ENCODE results near the gene PDE6A. TPM values are rescaled to one million over a fixed set of nuclear protein-coding genes. Genes with fewer than 3 reads are reported as not detected.
"Not testable (repeated sequence)": the region's sequence is repeated elsewhere in the genome, so short reads cannot be mapped to it uniquely, and the experiment has no call there.

PDE6A gene
- total and polyA plus RNA-seq, 2 donors = 0.01 to 0.05 TPM

GRCh38 chr5:149886692-149887470 lies 57.7 kb downstream of the PDE6A start:
- Histone ChIP-seq H3K36me3 (ENCODE audit: insufficient read depth) (no peaks in the 10 kb centered on the region), H3K27ac (ENCODE audit: low read depth) (no peak overlapping the region), H3K4me1 (ENCODE audit: insufficient read depth) (no peaks in the 10 kb centered on the region), H3K4me3 (ENCODE audit: low read depth, low read length) (no peak overlapping the region)
- WGBS = 77% methylated on average over 6 of the region's 6 CpGs
- no peak for DNase-seq (ENCODE audit: extremely low spot score)

- no peak overlapping the region for H3K27ac ChIP-seq (ENCODE audit: low read depth)
- no peak for DNase-seq (ENCODE audit: extremely low spot score)
- H3K4me1 ChIP-seq (ENCODE audit: insufficient read depth) = no peaks in the 10 kb centered on the region
- no peak overlapping the region for H3K4me3 ChIP-seq (ENCODE audit: low read depth, low read length)
- 95% methylated on average over 7 of the region's 7 CpGs for WGBS
- no peaks in the 10 kb centered on the region for H3K36me3 ChIP-seq (ENCODE audit: insufficient read depth)
Measured at GRCh38 chr5:149886060-149886459, 58.5 kb downstream of the PDE6A start.

GRCh38 chr5:149885513-149885912 lies 59.1 kb downstream of the PDE6A start:
- H3K27ac ChIP-seq (ENCODE audit: low read depth) = no peak overlapping the region
- no peak overlapping the region for H3K4me3 ChIP-seq (ENCODE audit: low read depth, low read length)
- H3K4me1 ChIP-seq (ENCODE audit: insufficient read depth) = no peaks in the 10 kb centered on the region
- H3K36me3 ChIP-seq (ENCODE audit: insufficient read depth) = no peaks in the 10 kb centered on the region
- WGBS = 86% methylated on average over 2 of the region's 2 CpGs
- no peak for DNase-seq (ENCODE audit: extremely low spot score)

- DNase-seq (ENCODE audit: extremely low spot score) = no peak
- Histone ChIP-seq H3K4me3 (ENCODE audit: low read depth, low read length) (no peak overlapping the region), H3K4me1 (ENCODE audit: insufficient read depth) (no peaks in the 10 kb centered on the region), H3K36me3 (ENCODE audit: insufficient read depth) (no peaks in the 10 kb centered on the region), H3K27ac (ENCODE audit: low read depth) (no peak overlapping the region)
- WGBS = 94% methylated on average over 2 of the region's 2 CpGs
Measured at GRCh38 chr5:149883550-149883949, 61.0 kb downstream of the PDE6A start.

GRCh38 chr5:149882633-149883032 lies 62.0 kb downstream of the PDE6A start:
- DNase-seq (ENCODE audit: extremely low spot score); H3K4me1 ChIP-seq (ENCODE audit: insufficient read depth): not testable (repeated sequence)
- WGBS = 84% methylated on average over 10 of the region's 10 CpGs

GRCh38 chr5:149881874-149882273 lies 62.7 kb downstream of the PDE6A start:
- Histone ChIP-seq H3K4me3 (ENCODE audit: low read depth, low read length) (no peak overlapping the region), H3K36me3 (ENCODE audit: insufficient read depth) (no peaks in the 10 kb centered on the region), H3K27ac (ENCODE audit: low read depth) (no peak overlapping the region), H3K4me1 (ENCODE audit: insufficient read depth) (no peaks in the 10 kb centered on the region)
- WGBS = 88% methylated on average over 4 of the region's 4 CpGs
- no peak for DNase-seq (ENCODE audit: extremely low spot score)

More at GRCh38 chr5:149882633-149883032, 62.0 kb downstream of the PDE6A start:
- H3K36me3 ChIP-seq (ENCODE audit: insufficient read depth); H3K27ac ChIP-seq (ENCODE audit: low read depth); H3K4me3 ChIP-seq (ENCODE audit: low read depth, low read length): not testable (repeated sequence)

GRCh38 chr5:149881069-149881622 lies 63.4 kb downstream of the PDE6A start:
- no peak overlapping the region for H3K4me3 ChIP-seq (ENCODE audit: low read depth, low read length)
- H3K4me1 ChIP-seq (ENCODE audit: insufficient read depth) = no peaks in the 10 kb centered on the region
- no peak overlapping the region for H3K27ac ChIP-seq (ENCODE audit: low read depth)
- no peak for DNase-seq (ENCODE audit: extremely low spot score)
- no peaks in the 10 kb centered on the region for H3K36me3 ChIP-seq (ENCODE audit: insufficient read depth)
- 91% methylated on average over 4 of the region's 4 CpGs for WGBS

- H3K4me3 ChIP-seq (ENCODE audit: low read depth, low read length); H3K4me1 ChIP-seq (ENCODE audit: insufficient read depth); H3K36me3 ChIP-seq (ENCODE audit: insufficient read depth); DNase-seq (ENCODE audit: extremely low spot score); H3K27ac ChIP-seq (ENCODE audit: low read depth): not testable (repeated sequence)
- 86% methylated on average over 1 of the region's 2 CpGs for WGBS
Measured at GRCh38 chr5:149879593-149879992, 65.0 kb downstream of the PDE6A start.

GRCh38 chr5:149878371-149878770 lies 66.2 kb downstream of the PDE6A start:
- Histone ChIP-seq H3K4me3 (ENCODE audit: low read depth, low read length) (no peak overlapping the region), H3K27ac (ENCODE audit: low read depth) (no peak overlapping the region), H3K4me1 (ENCODE audit: insufficient read depth) (no peaks in the 10 kb centered on the region), H3K36me3 (ENCODE audit: insufficient read depth) (no peaks in the 10 kb centered on the region)
- DNase-seq (ENCODE audit: extremely low spot score) = no peak
- 46% methylated on average over 7 of the region's 7 CpGs for WGBS

GRCh38 chr5:149873896-149874295 lies 70.7 kb downstream of the PDE6A start:
- no peaks in the 10 kb centered on the region for H3K36me3 ChIP-seq (ENCODE audit: insufficient read depth)

GRCh38 chr5:149872351-149873040 lies 72.1 kb downstream of the PDE6A start:
- Histone ChIP-seq H3K36me3 (ENCODE audit: insufficient read depth) (no peaks in the 10 kb centered on the region), H3K4me1 (ENCODE audit: insufficient read depth) (no peaks in the 10 kb centered on the region), H3K27ac (ENCODE audit: low read depth) (no peak overlapping the region), H3K4me3 (ENCODE audit: low read depth, low read length) (no peak overlapping the region)
- no peak for DNase-seq (ENCODE audit: extremely low spot score)
- 37% methylated on average over 11 of the region's 11 CpGs for WGBS

More at GRCh38 chr5:149873896-149874295, 70.7 kb downstream of the PDE6A start:
- Histone ChIP-seq H3K27ac (ENCODE audit: low read depth) (no peak overlapping the region), H3K4me1 (ENCODE audit: insufficient read depth) (no peaks in the 10 kb centered on the region), H3K4me3 (ENCODE audit: low read depth, low read length) (no peak overlapping the region)
- no peak for DNase-seq (ENCODE audit: extremely low spot score)
- WGBS = 50% methylated on average over 1 of the region's 1 CpG

- WGBS = 96% methylated on average over 7 of the region's 7 CpGs
- H3K27ac ChIP-seq (ENCODE audit: low read depth) = no peak overlapping the region
- DNase-seq (ENCODE audit: extremely low spot score) = no peak
- no peaks in the 10 kb centered on the region for H3K36me3 ChIP-seq (ENCODE audit: insufficient read depth)
- H3K4me1 ChIP-seq (ENCODE audit: insufficient read depth) = no peaks in the 10 kb centered on the region
- no peak overlapping the region for H3K4me3 ChIP-seq (ENCODE audit: low read depth, low read length)
Measured at GRCh38 chr5:149871471-149871870, 73.1 kb downstream of the PDE6A start.

- Histone ChIP-seq H3K4me1 (ENCODE audit: insufficient read depth) (no peaks in the 10 kb centered on the region), H3K36me3 (ENCODE audit: insufficient read depth) (no peaks in the 10 kb centered on the region), H3K27ac (ENCODE audit: low read depth) (no peak overlapping the region), H3K4me3 (ENCODE audit: low read depth, low read length) (no peak overlapping the region)
- DNase-seq (ENCODE audit: extremely low spot score) = no peak
Measured at GRCh38 chr5:149870697-149871096, 73.9 kb downstream of the PDE6A start.

- no peak for DNase-seq (ENCODE audit: extremely low spot score)
- H3K4me3 ChIP-seq (ENCODE audit: low read depth, low read length) = no peak overlapping the region
- H3K27ac ChIP-seq (ENCODE audit: low read depth) = no peak overlapping the region
Measured at GRCh38 chr5:149870232-149870631, 74.4 kb downstream of the PDE6A start.

More at GRCh38 chr5:149870232-149870631, 74.4 kb downstream of the PDE6A start:
- no peaks in the 10 kb centered on the region for H3K36me3 ChIP-seq (ENCODE audit: insufficient read depth)
- H3K4me1 ChIP-seq (ENCODE audit: insufficient read depth) = no peaks in the 10 kb centered on the region
- WGBS = 95% methylated on average over 1 of the region's 1 CpG
